SH-SY5Y (cell line): ENCODE results near the gene TIAM2.

Source experiments
- GATA2 ChIP-seq: IDR thresholded peaks from 2 replicates; pipeline ENCODE4 v1.6.1; 2011; ENCODE audit warnings: mild to moderate bottlenecking, low read depth, low read length
- GATA3 ChIP-seq: IDR thresholded peaks from 2 replicates; pipeline ENCODE4 v1.6.1; 2011; ENCODE audit warnings: low read depth, mild to moderate bottlenecking, low read length, moderate library complexity

The TIAM2 gene

DNA sequence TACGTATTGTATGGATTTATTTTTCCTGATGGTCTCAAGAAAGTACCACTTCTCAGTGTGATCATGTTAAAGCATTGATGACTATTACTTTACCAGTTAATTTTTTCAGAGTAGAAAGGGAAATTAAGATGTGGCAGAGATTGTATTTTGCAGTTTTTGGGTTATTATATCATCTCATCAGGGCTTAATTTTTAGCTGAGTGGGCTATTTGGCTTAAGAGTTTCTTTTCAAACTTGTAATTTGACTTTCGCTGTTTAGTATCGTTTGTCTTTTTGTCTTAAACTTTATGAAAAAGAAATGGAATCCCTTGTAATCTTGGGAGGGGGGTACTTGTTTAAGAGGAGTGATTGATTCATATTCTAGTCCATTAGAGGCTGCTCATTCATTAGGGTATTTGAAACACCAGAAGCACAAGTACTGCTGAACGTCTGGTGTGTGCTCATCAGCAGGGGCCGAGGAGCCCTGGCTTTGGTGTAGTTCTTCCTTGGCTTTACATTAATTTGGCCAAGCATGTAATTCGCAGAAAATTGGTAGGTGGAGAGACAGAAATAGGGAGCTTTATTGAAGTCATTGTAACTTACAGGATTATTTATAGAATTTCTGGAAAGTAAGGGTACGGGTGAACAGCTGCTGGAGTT is 112.4 kb downstream of the TIAM2 start:
- no peak for TF ChIP-seq GATA2
- no peak for TF ChIP-seq GATA3

DNA sequence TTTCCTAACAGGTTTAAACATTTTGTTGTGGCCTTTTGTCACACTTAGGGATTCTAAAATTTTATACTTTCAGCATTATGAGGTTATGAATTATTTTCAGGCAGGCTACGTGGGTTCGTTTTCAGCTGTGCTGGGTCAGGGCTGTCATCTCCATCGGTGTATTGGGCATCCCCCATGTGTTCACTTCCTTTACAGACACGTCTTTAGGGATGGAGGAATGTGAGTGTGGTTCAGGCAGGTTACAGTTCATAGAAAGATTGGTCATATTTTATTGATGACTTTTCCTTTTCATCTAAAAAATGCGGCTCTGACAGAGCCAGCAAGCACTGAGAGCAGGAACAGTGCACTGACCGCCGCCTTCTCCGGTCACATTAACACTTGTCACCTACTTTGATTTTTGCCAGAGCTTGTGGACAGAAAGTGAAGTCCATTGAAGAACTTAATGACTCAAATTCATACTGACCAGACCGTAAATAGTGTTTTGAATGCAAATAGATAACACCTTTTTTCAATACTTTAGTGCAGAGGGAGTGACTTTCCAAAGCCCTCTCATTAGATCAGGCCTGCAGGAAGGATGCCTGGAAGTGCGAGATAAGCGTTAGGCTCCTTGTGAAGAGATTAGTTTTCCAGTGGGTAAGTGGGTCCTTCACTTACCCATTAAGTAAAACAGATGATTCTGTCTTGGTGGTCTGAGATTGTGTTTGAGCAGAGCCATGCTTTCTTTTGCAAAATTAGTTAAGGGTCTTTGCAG is 113.1 kb downstream of the TIAM2 start:
- TF ChIP-seq GATA3 (no peak), GATA2 (no peak)

DNA sequence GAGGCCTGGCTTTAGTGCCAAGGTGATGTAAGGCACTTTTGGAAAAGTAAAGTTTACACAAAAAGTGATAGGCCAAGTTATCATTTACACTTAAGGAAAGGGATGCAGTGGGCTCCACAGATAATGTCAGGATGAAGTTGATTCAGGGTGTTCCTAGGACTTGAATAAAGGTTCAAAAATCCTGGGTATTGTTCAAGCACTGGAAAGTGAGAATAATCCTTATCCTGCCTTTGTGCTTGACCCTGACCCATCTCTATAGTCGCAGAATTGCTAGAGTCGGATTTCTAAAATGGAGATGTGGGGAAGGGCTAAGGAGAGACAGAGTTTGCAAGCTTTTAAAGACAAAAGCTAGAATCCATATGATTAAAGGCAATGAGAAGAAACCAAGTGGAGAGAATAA is 115.6 kb downstream of the TIAM2 start:
- TF ChIP-seq GATA3, result no peak
- no peak for TF ChIP-seq GATA2

DNA sequence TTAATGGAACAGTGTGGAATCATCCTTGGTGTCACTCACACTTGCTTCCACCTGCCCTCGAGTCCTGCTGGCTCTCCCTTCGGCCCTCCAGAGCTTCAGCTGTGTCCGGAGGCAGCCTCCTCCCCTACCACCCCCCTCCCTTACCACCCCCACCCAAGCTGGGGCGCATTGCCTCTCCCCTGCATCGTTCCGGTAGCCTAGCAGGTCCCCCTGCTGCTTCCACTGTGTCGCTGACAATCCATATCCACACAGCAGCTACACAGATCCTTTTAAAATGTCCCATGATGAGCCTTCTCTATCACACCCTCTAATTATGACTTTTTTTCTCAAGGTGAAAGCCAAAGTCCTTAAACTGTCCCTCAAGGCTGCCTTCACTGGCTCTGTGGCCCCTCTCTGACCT is 117.6 kb downstream of the TIAM2 start:
- no peak for TF ChIP-seq GATA3
- TF ChIP-seq GATA2, result no peak

DNA sequence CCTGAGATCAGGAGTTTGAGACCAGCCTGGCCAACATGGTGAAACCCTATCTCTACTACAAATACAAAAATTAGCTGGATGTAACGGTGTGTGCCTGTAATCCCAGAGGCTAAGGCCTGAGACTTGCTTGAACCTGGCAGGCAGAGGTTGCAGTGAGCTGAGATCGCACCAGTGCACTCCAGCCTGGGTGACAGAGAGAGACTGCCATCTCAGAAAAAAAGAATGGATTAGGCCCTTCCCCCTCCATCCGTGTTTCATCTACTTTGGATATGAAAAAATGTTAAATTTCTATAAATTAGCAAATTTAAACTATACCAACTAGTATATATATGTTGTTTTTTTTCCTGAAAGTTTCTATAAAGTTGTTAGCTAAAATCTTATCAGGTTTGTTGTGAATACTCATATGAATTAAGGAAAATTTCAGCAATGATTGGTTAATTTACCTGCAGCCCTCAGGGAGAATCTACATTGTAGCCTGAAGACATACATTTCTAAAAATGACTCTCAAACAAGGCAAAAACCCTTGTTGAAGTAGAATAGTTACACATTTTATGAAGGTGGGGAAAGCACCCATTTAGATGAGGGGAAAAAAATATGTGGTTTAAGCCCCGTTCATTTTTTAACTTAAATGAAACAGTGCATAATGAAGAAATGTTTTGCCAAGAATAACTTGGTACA is 120.9 kb downstream of the TIAM2 start:
- no peak for TF ChIP-seq GATA2
- TF ChIP-seq GATA3, result no peak

DNA sequence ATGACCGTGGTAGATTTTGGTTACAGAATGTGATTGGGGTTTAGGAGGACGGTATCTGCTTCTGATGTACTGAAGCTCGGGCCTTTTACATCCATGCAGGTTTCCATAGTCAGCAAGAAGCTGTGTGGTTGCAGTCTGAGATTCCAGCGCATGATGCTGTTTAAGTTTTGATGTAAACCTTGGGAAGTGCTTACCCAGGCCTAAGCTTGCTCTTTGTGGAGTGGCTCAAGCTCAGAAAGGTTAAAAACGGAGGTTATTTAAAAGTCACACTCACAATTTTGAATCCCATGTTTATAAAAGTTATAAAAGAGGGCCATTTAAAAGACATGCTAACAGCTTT is 121.4 kb downstream of the TIAM2 start:
- TF ChIP-seq GATA3 (no peak), GATA2 (no peak)

DNA sequence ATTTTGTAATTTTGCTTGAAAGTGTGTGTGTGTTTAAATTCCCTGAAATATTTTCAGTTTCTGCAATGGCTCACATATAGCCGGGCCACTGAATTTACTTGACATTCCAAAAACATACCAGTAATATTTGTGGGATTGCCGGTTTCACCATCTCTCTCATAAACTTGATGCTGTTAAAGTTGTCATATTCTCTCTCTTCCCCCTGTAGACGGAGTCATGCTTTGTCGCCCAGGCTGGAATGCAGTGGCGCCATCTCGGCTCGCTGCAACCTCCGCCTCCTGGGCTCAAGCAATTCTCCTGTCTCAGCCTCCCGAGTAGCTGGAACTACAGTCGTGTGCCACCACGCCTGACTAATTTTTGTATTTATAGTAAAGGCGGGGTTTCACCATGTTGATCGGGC is 122.1 kb downstream of the TIAM2 start:
- TF ChIP-seq GATA2 (no peak), GATA3 (no peak)

DNA sequence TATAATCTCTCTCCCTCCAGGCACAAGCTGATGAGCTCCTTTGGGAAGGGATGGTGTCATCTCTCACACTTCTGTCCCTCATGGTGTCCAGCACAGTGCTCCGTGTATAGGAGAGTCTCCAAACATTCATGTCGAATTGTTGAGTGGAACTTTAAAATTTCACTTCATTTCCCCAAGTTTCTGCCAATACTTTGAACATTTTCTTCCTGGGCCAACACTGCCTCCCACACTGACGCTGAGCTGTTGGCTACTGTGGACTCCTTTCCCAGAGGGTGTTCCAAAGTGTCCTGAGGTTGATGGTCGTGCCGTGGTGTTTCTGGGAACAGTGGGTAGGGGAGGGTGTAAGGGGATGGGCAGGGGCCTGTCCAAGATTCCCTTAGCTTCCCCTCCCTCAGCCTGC is 122.7 kb downstream of the TIAM2 start:
- no peak for TF ChIP-seq GATA3
- TF ChIP-seq GATA2, result no peak

DNA sequence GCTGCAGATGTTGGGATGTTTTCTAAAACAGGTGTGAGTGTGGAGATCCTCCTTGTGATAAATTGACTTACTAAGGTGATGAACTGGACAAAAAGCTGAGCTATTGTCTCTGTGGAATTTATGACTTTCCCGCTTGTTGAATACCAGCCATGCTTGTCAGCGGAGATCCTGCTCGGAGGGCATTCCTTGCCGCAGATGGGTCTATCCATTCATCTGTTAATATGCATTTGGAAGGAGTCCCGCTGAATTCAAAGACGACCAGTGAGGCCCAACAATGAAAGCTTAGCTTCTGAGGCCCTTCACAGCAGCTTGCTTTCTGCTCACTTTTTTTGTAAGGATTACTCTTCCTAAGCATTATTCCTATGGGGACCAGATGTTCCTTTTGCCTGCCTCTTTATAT is 124.9 kb downstream of the TIAM2 start:
- TF ChIP-seq GATA2, result no peak
- TF ChIP-seq GATA3, result no peak

DNA sequence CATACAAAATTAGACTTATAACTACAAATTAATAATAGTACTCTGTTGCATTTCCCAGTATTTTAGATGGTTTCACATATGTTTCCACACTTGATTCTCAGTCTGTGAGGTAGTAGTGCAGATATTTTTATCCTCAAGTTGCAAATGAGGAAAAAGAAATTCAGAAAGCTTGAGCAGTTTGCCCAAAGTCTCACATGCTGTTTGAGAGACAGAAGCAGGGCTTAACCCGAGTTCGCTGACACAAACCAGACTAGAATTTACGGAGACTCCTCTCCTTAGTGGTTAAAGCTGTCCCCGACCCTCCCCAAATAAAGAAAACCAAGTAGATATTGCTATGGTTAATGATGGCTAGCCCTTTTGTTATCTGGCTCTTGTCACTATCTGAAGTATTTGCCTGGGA is 126.2 kb downstream of the TIAM2 start:
- TF ChIP-seq GATA3, result no peak
- TF ChIP-seq GATA2, result no peak

DNA sequence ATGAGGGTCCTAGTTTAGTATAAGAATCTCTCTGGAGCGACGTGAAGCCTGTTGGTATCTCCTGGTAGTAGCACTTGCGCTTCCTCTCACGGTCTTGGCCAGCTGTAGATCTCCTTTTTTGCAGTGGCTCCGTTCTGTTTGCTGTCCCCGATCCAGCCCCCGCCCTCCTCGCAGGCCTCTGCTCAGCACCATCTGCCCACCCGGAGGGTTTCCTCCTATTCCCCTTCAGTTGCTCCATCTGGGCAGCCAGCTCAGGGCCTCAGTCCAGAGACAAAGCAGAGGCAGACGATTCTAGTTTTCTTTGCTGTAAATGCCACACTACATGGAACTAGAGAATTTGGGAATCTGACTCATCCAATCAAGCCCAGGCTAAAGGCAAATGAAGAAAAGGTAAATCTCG is 126.6 kb downstream of the TIAM2 start:
- TF ChIP-seq GATA2, result no peak

DNA sequence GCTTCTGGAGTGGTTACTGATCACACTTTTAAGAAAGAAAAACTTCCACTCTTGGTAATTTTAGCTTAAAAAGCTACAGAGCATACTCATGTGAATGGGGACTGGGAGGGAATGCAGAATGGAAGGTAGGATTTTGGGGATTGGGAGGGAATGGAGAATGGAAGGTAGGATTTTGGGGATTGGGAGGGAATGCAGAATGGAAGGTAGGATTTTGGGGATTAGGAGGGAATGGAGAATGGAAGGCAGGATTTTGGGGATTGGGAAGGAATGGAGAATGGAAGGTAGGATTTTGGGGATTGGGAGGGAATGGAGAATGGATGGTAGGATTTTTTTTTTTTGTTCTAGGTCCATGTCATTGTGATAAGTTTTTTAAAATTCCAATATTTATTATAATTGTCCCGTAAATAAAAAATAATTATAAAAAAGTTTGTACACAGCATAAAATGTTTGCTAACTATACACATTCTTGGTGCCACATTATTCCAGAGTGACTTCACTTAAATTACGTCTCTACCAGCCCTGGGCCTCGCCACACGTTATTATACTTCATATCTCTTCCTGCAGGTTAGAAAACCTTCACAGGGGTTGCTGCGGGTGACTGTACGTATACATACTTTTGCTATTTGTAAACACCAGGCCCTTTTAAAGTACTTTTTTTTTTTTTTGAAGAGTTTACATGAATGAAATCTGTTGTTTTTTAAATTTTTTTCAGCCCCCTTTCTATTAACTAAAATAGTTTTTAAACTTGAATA is 127.3 kb downstream of the TIAM2 start:
- TF ChIP-seq GATA3 (no peak), GATA2 (no peak)

DNA sequence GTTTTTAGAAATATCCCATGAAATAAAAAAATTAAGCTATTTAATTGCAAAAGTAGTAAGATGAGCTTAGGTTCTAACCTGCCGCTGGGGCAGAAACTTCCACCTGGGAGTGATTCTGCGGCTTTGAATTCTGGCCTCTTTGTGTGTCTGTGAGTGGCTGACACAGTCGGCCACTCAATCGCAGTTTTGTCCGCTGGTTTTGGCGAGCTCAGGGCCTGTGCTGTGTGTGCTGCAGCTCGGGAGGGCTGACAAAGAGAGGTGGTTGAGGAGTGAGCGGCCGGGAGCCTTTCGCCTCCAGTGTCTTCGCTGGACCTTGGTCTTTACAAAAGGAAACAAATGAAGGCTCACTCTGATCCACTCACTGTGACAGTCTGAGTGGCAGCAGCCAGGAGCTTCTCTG is 128.4 kb downstream of the TIAM2 start:
- no peak for TF ChIP-seq GATA2
- no peak for TF ChIP-seq GATA3

DNA sequence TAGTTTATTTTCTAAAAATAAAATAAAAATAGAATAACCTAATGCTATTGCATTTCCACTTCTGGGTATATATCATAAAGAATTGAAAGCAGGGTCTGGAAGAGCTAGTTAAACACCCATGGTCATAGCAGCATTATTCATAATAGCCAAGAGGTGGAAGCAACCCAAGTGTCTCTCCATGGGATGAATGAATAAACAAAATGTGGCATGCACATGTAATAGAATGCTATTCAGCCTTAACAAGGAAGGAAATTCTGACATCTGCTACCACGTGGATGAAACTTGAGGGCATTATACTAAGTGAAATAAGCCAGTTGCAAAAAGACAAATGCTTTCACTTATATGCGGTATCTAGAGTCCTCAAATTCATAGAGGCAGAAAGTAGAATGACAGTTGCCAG is 130.8 kb downstream of the TIAM2 start:
- TF ChIP-seq GATA2 (no peak), GATA3 (no peak)
